GM12878 (cell line): ENCODE data around the gene CD163L1. TPM values are rescaled to one million over a fixed set of nuclear protein-coding genes. Genes with fewer than 3 reads are reported as not detected.

Experiments
- polyA plus RNA-seq, 11 experiments: library from polyadenylated mRNA; depleted of rRNA in 4 of 11; unstranded in 6 of 11; stranded (reverse) in 5 of 11; fragments of >200 nt; fragmentation: Nextera tagmentation in 4 of 11; fragmentation: Illumina TruSeq in 1 of 11; extraction: Ambion mirVana in 4 of 11; extraction: Trizol in 1 of 11; gene quantifications; 1 replicate in 1 of 11; 2 replicates in 10 of 11; pipeline versions ENCODE4 v1.2.1 to v1.2.3, GENCODE V29; 2011 to 2016; ENCODE audit warnings: inconsistent platforms in 2 of 11, missing spikeins in 2 of 11, low read depth in 1 of 11
- total RNA-seq, 4 experiments: library from RNA; depleted of rRNA in 3 of 4; stranded (reverse); fragments of >200 nt in 3 of 4; fragmentation: Illumina TruSeq in 1 of 4; extraction: Trizol in 1 of 4; gene quantifications; 2 replicates each; pipeline versions ENCODE4 v1.2.1 to v1.2.3, GENCODE V29; 2013 to 2021

CD163L1 gene
- total and polyA plus RNA-seq, 10 of the 15 experiments (the other 5 are each of a cell fraction or from before 2014, with no cell fraction given) = 0.49 to 2.9 (median 1.6) TPM; not detected in 1

Other genes with a start within 250 kb of the CD163L1 start
- not detected in 2 replicates for gene ACSM4, start 140.1 kb downstream of the CD163L1 start, total RNA-seq (2014; rRNA removed)
- gene ACSM4, start 140.1 kb downstream of the CD163L1 start, total RNA-seq (2014; rRNA removed; fragmentation: Illumina TruSeq; extraction: Trizol) = not detected in 2 replicates
- not detected in 2 replicates for gene ACSM4, start 140.1 kb downstream of the CD163L1 start, total RNA-seq (2021)
- gene ACSM4, start 140.1 kb downstream of the CD163L1 start, polyA plus RNA-seq (2011; rRNA removed) = not detected in 2 replicates
- gene ACSM4, start 140.1 kb downstream of the CD163L1 start, polyA plus RNA-seq (2014; fragmentation: Illumina TruSeq; extraction: Trizol) = not detected in 2 replicates
- not detected for gene ACSM4, start 140.1 kb downstream of the CD163L1 start, polyA plus RNA-seq (2014; fragmentation: Nextera tagmentation; extraction: Ambion mirVana)
- gene ACSM4, start 140.1 kb downstream of the CD163L1 start, polyA plus RNA-seq (2014; rRNA removed) = not detected in 2 replicates
- gene ACSM4, start 140.1 kb downstream of the CD163L1 start, polyA plus RNA-seq (2016; fragmentation: Nextera tagmentation; extraction: Ambion mirVana) = not detected
- gene CD163, start 59.6 kb upstream of the CD163L1 start, total RNA-seq (2014; rRNA removed) = not detected in 2 replicates
- not detected in 2 replicates for gene CD163, start 59.6 kb upstream of the CD163L1 start, total RNA-seq (2014; rRNA removed; fragmentation: Illumina TruSeq; extraction: Trizol)
- 0.27 and 0.74 TPM in 2 replicates for gene CD163, start 59.6 kb upstream of the CD163L1 start, total RNA-seq (2021)
- not detected in 2 replicates for gene CD163, start 59.6 kb upstream of the CD163L1 start, polyA plus RNA-seq (2011; rRNA removed)
- not detected in 2 replicates for gene CD163, start 59.6 kb upstream of the CD163L1 start, polyA plus RNA-seq (2014; fragmentation: Illumina TruSeq; extraction: Trizol)
- gene CD163, start 59.6 kb upstream of the CD163L1 start, polyA plus RNA-seq (2014; fragmentation: Nextera tagmentation; extraction: Ambion mirVana) = not detected
- not detected in 2 replicates for gene CD163, start 59.6 kb upstream of the CD163L1 start, polyA plus RNA-seq (2014; rRNA removed)
- gene CD163, start 59.6 kb upstream of the CD163L1 start, polyA plus RNA-seq (2016; fragmentation: Nextera tagmentation; extraction: Ambion mirVana) = not detected
- not detected in 2 replicates for gene APOBEC1, start 221.8 kb upstream of the CD163L1 start, total RNA-seq (2014; rRNA removed)
- not detected in 2 replicates for gene APOBEC1, start 221.8 kb upstream of the CD163L1 start, total RNA-seq (2014; rRNA removed; fragmentation: Illumina TruSeq; extraction: Trizol)
- gene APOBEC1, start 221.8 kb upstream of the CD163L1 start, total RNA-seq (2021) = not detected in 2 replicates
- gene APOBEC1, start 221.8 kb upstream of the CD163L1 start, polyA plus RNA-seq (2011; rRNA removed) = not detected in 2 replicates
- gene APOBEC1, start 221.8 kb upstream of the CD163L1 start, polyA plus RNA-seq (2014; fragmentation: Illumina TruSeq; extraction: Trizol) = not detected in 2 replicates
- gene APOBEC1, start 221.8 kb upstream of the CD163L1 start, polyA plus RNA-seq (2014; fragmentation: Nextera tagmentation; extraction: Ambion mirVana) = not detected
- not detected in 2 replicates for gene APOBEC1, start 221.8 kb upstream of the CD163L1 start, polyA plus RNA-seq (2014; rRNA removed)
- gene APOBEC1, start 221.8 kb upstream of the CD163L1 start, polyA plus RNA-seq (2016; fragmentation: Nextera tagmentation; extraction: Ambion mirVana) = not detected